Motor neuron (in vitro differentiated cells): ENCODE results near the gene BCKDK. TPM values are rescaled to one million over a fixed set of nuclear protein-coding genes. Genes with fewer than 3 reads are reported as not detected.
"Not testable (repeated sequence)": the region's sequence is repeated elsewhere in the genome, so short reads cannot be mapped to it uniquely, and the experiment has no call there.

Source experiments
- ATAC-seq, 8 experiments: fragments of 200-7000 bp; cut with Tn5 transposase; replicated peaks in 6 of 8; 2 replicates each; pipeline ENCODE4 v1.8.0; 2021; ENCODE audit warnings: mild to moderate bottlenecking in 8 of 8, moderate library complexity in 8 of 8
- H3K27ac ChIP-seq, 2 donors: fragments of 250-450 bp; sonication (Bioruptor Pico); 2 replicates each; pipeline ENCODE4 v1.9.0; 2021; ENCODE audit warnings: antibody characterized with exemption in 2 of 2, mild to moderate bottlenecking in 2 of 2, moderate library complexity in 1 of 2
- H3K4me1 ChIP-seq, 2 donors: fragments of 250-450 bp; sonication (Bioruptor Pico); replicated peaks in 1 of 2; 2 replicates each; pipeline ENCODE4 v1.6.1; 2021; ENCODE audit warnings: antibody characterized with exemption in 2 of 2, mild to moderate bottlenecking in 2 of 2, moderate library complexity in 1 of 2
- H3K4me3 ChIP-seq, 5 donors: fragments of 250-450 bp; sonication (Bioruptor Pico); 2 replicates each; pipeline ENCODE4 v1.9.0; 2021; ENCODE audit warnings: antibody characterized with exemption in 5 of 5, mild to moderate bottlenecking in 5 of 5, moderate library complexity in 4 of 5
- WGBS, 10 experiments: fragments of 450-650 bp; shearing (Covaris generic); methylation state at CpG; one replicate each; pipeline ENCODE4 v1.0.0; 2022; 5-methylcytosine and 5-hydroxymethylcytosine counted together
- in situ Hi-C, 9 experiments: fragments of 400-800 bp; cut with MboI; loops; one replicate each; pipeline ENCODE4 v1.15.0; 2021; ENCODE audit warnings: low sequenced_read_pairs in 9 of 9, low pct_unique_long_range_greater_than_20kb in 2 of 9; ENCODE audit not compliant: unreplicated experiment in 9 of 9
- total RNA-seq, 8 experiments: library from RNA; unstranded; fragments of 300-600 nt; gene quantifications; 2 replicates each; pipeline versions ENCODE4 v1.2.3 to v1.2.4, GENCODE V29; 2022

Gene BCKDK
- total RNA-seq, 8 experiments from 2014 or later: 14.1 to 46.8 (median 19.6) TPM

DNA sequence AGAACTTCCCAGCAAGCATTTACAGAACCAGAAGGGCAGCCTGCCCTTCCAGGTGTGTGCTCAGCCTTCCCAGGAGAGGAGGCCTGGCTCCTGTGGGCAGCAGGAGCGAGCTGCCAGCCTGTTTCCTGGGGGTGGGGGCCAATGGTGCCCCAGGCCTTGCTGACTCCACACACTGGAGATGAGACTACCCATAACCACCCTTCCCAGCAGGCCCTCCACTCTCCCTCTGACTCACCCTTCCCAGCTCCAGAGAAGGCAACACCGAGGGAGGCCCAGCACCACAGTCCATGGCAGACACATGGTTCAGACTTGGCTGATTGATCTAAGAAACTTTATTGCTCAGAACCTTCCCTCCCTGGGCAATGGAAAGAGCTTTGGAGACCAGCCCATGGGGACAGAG lies 17.6 kb upstream of the BCKDK start:
- ATAC-seq: peak in 1 of 8 experiments; percentile 3
- peaks cover 5% of the 10 kb centered on the region in 2 donors for H3K4me1 ChIP-seq
- 17 to 100% (median 80%) methylated on average over 1 of the region's 2 CpGs; no CpG with 5 or more reads in 6 of the 10 experiments for WGBS, 10 experiments
- H3K27ac ChIP-seq: no peak overlapping the region
- H3K4me3 ChIP-seq: no peak overlapping the region
- in situ Hi-C loops: no loop called here

DNA sequence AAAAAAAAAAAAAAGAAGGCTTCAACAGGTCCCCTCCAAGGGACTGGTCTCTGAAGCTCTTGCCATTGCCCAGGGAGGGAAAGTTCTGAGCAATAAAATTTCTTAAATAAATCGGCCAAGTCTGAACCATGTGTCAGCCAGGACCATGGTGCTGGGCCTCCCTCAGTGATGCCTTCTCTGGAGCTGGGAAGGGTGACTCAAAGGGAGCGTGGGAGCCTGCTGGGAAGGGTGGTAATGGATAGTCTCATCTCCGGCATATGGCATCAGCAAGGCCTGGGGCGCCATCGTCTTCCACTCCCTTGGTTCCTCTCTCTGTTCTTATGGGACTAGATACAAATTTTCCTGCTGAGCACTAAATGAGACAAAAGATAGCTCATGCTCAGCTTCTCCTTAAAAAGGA lies 15.9 kb upstream of the BCKDK start:
- Histone ChIP-seq H3K4me1 (peaks cover 5% of the 10 kb centered on the region in 2 donors), H3K4me3 (peak overlapping the region in 1 of 5 donors; percentile 70), H3K27ac (no peak overlapping the region)
- peak in 1 of 8 experiments; percentile 17 for ATAC-seq
- in situ Hi-C loops: no loop called here
- 11 to 85% (median 72%) methylated on average over 1 to 4 of the region's 5 CpGs; no CpG with 5 or more reads in 6 of the 10 experiments for WGBS, 10 experiments

DNA sequence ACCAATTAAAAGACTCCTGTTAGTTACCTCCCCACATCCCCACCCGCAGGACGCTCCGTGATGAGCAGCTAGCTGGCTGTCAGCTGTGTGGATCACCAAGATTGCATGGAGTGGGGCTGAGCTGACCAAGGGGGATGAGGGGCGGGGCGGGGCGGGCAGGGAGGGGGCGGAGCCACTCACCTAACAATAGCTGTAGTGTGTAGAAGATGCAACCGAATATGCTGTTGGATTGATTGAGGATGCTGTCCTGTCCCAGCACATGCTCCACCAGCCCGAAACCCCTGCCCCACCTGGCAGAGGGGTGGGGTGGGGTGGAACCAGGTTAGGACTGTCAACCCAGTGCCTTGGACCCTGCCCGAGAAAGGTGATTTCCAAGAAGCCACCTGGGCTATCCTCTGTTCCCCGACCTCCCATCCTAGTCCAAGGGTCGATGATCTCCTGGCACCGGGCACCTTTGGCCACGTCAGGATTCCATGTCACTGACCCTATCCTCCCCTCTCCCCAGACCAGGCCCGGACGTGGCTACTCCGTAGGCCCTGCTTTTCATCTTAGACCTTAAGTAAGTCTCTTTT lies 15.0 kb upstream of the BCKDK start:
- in situ Hi-C loops: no loop called here
- ATAC-seq: peak in 6 of 8 experiments; percentile 3 to 60 (median 54)
- 0 to 40% (median 10%) methylated on average over 1 to 9 of the region's 17 CpGs; no CpG with 5 or more reads in 3 of the 10 experiments for WGBS, 10 experiments

DNA sequence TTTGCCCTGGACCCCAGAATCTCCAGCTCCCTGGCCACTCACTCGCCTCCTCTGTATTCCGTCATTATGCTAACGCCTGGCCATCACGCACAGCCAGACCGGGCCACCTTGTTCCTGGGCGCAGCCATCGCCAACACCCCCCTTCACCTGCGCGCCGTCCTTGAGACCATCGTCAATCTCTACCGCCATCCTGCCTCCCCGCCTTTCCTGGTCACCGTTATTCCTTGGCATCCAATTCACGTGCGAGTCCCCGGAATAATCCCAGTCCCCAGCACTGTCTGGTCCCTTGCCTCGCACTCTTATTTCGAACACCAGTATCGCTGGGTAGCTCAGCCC lies 14.1 kb upstream of the BCKDK start:
- ATAC-seq: peak; percentile 5 to 30 (median 16)
- in situ Hi-C loops: no loop called here
- peak overlapping the region; percentile 77 to 81 for H3K27ac ChIP-seq
- peaks cover 5% of the 10 kb centered on the region in 2 donors for H3K4me1 ChIP-seq
- H3K4me3 ChIP-seq: peak overlapping the region; percentile 60 to 70 (median 65)
- WGBS, 10 experiments: 0% methylated on average over 1 to 14 of the region's 20 CpGs; no CpG with 5 or more reads in 3 of the 10 experiments

More for the DNA sequence above, 15.0 kb upstream of the BCKDK start:
- peaks cover 5% of the 10 kb centered on the region in 2 donors for H3K4me1 ChIP-seq
- H3K27ac ChIP-seq: peak overlapping the region; percentile 27 to 81
- peak overlapping the region; percentile 60 to 70 (median 65) for H3K4me3 ChIP-seq

DNA sequence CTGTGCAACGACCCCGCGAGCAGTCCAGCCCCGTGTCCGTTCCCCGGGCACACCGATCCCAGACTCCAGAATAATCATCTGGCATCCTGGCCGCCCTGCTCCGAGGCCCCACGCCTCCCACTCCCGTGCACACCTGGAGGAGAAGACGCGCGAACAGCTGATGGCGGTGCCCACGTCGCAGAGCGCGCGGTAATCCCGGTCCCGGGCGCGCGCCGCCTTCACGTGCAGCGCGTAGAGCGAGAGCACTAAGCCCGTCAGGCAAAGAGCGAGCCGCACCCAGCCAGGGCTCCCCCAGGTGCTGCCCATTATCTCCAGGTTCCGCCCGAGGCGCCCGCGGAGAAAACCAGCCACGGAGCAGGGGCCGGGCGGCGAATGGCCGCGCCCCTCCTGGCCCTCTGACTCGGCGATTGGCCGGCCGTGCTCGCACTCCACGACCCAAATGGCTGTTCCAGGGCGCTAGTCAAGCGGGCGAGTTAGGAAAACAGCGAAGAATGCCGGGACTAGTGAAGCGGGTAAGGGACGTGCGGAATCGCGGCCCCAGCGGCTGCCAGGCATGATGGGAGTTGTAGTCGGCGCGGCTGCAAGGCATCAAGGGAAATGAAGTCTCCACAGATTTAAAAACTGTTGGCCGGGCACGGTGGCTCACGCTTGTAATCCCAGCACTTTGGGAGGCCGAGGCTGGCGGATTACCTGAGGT lies 13.6 kb upstream of the BCKDK start, which contains the start of gene VKORC1:
TSS of gene VKORC1 (minus strand) at position 374 of the 697 bp plus-strand sequence. CDS start at position 306, 68 bp downstream.
- peak within 1 kb of the TSS; percentile 77 to 81 for H3K27ac ChIP-seq
- peak; percentile 88 to 97 (median 92) for ATAC-seq
- peaks cover 5% of the 10 kb centered on the region in 2 donors for H3K4me1 ChIP-seq
- H3K4me3 ChIP-seq: peak within 1 kb of the TSS; percentile 60 to 70 (median 65)
- WGBS, 10 experiments: 0% methylated on average over 3 to 29 of the region's 69 CpGs; no CpG with 5 or more reads in 5 of the 10 experiments
- in situ Hi-C loops: no loop called here

DNA sequence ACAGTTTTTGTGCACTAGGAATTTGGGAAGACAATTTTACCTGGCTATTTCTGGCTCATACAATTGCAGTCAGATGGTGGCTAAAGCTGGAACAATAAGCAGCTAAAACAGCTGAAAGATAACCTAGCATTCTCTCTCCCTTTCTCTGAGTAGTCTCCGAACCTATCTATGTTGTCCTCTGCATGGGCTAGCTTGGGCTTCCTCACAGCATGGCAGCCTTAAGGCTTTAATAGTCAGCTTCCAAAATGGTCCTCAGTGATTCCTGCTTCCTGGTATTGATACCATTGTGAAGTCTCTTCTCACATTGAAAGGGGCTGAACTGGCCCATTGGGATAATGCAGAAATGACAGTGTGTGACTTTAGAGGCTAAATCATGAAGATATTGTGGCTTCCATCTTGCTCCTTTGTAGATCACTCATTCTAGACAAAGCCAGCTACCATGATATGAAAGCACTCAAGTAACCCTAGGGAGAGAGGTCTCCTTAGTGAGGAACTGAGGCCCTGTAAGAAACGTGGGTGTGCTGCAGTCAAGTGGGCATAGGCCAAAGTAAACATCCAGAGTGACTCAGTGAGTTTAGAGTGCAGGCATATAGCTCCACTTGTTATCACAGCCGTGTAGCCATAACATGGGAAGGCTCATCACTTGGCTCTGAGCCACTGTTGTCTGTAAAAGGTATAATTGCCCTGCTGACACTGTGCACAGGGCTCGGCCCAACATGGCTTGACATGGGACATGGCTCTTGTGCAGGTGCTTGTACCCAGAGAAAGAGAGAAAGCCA lies 8.1 kb upstream of the BCKDK start:
- no peak for ATAC-seq
- in situ Hi-C loops: no loop called here
- no peak overlapping the region for H3K27ac ChIP-seq
- no peak overlapping the region for H3K4me3 ChIP-seq
- 0 to 83% (median 45%) methylated on average over 1 to 4 of the region's 4 CpGs for WGBS, 10 experiments
- no peaks in the 10 kb centered on the region for H3K4me1 ChIP-seq

DNA sequence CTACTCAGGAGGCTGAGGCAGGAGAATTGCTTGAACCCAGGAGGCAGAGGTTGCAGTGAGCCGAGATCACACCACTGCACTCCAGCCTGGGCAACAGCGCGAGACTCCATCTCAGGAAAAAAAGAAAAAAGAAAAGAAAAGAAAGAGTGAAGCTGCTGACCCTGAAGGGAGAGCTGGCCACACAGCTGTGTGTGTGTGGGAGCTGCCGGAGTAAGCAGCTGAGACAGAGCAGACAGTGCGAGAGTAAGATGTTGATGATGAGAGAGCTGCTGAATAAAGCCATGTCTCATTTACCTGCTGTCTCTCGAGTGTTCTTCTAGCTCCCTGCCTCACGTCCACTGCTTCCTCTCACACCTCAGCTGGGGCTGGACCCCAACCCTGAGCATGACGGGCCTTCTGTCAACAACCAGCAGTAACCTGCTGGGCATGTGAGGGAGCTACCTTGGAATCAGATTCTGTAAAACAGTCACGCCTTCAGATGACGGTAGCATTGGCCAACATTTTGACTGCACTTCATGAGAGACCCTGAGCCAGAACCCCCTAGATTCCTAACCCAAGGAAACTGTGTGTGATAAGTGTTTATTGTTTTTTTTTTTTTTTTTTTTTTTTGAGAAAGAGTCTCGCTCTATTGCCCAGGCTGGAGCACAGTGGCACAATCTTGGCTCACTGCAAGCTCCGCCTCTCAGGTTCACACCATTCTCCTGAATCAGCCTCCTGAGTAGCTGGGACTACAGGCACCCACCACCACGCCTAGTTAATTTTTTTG lies 7.1 kb upstream of the BCKDK start:
- in situ Hi-C loops, ATAC-seq, H3K4me1 ChIP-seq, H3K27ac ChIP-seq, H3K4me3 ChIP-seq: not testable (repeated sequence)
- WGBS, 10 experiments: 40 to 100% (median 60%) methylated on average over 1 to 7 of the region's 13 CpGs; no CpG with 5 or more reads in 4 of the 10 experiments

DNA sequence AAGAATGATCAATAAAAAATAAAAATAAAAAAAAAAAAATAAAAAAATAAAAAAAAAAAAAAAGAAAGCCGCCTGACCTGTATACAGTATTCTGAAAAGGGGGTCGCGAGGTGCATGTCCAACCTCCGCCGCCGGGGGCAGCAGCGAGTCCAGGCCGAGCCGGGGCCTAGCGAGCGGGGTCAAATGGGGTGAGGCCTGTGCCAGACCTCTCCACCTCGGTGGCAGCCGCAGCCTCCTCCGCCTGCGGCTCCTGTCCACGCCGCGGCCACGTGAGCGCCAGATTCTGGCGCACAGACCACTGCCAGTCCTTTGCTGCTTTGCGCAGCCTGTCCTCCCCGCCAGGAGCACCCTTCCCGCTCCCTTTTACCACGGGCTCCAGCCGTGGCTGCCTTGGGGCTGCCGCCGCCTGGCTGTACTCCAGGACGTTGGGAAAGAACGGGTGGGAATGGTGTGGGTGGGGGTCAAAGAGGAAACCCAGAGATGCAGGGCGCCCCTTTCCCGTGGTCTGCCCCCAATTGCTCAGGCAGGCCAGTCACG lies 2.4 kb upstream of the BCKDK start:
- Histone ChIP-seq H3K27ac (no peak overlapping the region), H3K4me3 (no peak overlapping the region), H3K4me1 (peaks cover 6 to 10% of the 10 kb centered on the region in 2 donors)
- WGBS, 10 experiments: 0 to 80% (median 11%) methylated on average over 1 to 24 of the region's 33 CpGs; no CpG with 5 or more reads in 5 of the 10 experiments
- in situ Hi-C loops: no loop called here
- ATAC-seq: peak in 3 of 8 experiments; percentile 44 to 69 (median 57)

DNA sequence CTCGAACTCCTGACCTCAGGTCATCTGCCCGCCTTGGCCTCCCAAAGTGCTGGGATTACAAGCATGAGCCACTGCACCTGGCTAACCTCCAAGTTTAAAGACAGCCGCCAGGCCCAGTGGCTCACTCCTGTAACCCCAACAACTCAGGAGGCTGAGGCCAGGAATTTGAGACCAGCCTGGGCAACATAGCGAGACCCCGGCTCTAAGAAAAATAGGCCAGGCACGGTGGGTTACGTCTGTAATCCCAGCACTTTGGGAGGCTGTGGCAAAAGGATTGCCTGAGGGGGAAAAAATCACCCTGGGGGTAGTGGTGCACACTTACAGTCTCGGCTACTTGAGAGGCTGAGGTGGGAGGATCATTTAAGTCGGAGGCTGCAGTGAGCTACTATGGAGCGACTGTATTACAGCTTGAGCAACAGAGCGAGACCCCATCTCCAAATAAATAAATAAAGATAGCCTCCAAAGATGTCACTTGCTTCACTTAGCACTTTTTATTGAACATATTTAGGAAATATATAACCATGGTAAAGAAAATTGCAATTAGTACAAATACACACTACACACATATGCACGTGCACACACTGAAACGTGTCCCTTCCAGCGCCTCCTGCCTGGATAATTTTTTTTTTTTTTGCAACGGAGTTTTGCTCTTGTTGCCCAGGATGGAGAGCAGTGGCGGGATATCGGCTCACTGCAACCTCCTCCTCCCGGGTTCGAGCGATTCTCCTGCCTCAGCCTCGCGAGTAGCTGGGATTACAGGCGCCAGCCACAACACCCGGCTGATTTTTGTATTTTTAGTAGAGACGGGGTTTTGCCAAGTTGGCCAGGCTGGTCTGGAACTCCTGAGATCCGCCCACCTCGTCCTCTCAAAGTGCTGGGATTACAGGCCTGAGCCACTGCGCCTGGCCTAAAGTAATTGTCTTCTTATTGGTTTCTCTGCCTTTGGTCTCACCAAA lies 1.4 kb upstream of the BCKDK start:
- in situ Hi-C loops: no loop called here
- Histone ChIP-seq H3K4me3 (no peak overlapping the region), H3K27ac (no peak overlapping the region), H3K4me1 (peaks cover 6 to 10% of the 10 kb centered on the region in 2 donors)
- no peak for ATAC-seq
- WGBS, 10 experiments: 67 to 100% (median 90%) methylated on average over 1 to 15 of the region's 28 CpGs

DNA sequence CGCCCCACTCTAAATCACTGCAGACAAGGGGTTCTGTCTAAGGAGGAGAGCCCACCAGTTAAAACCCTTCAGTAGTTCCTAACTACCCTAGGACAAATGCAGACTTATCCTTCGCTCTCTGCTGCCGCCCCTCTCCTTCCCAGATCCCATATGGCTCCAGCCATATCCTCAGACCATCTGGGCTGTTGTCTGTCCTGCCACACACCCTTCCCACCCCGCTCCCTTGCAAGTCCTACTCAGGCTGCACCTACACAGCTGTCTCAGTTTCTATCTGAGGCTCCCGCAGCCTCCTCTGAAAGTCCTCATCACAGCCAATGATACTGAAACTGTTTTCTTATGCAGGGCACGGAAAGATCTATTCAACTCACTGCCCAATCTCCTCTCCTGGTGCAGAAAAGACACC lies 720 bp upstream of the BCKDK start:
- H3K4me3 ChIP-seq: peak overlapping the region in 1 of 5 donors; percentile 98

DNA sequence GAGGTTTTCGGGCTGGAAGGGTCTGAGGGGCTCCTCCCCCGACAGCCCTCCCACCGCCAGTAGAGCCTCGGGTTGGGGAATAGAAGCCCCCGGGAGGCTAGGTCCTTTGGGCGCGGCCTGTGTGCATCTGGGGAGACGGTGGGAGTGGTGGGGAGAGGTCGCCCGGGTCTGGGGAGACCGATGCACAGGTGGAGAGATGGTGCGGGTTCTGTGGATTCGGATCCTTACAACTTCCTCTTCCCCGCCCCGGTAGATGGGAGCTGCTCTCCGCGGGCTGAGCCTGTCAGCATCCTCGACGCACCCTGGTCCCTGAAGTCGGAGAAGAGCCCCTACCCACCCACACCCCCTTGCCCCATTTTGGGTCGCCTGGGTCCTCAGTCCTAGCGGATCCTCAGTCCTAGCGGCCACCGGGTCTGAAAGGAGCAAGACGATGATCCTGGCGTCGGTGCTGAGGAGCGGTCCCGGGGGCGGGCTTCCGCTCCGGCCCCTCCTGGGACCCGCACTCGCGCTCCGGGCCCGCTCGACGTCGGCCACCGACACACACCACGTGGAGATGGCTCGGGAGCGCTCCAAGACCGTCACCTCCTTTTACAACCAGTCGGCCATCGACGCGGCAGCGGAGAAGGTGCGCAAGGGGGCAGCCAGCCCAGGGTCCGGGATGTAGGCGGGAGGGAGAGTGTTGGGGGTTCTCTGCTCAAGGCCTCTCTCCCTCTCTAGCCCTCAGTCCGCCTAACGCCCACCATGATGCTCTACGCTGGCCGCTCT lies 790 bp downstream of the BCKDK start:
- Histone ChIP-seq H3K27ac (peak overlapping the region in 1 of 2 donors; percentile 71), H3K4me1 (peaks cover 6 to 10% of the 10 kb centered on the region in 2 donors), H3K4me3 (peak overlapping the region; percentile 94 to 99 (median 98))
- 56 to 100% (median 84%) methylated on average over 1 to 9 of the region's 57 CpGs; no CpG with 5 or more reads in 6 of the 10 experiments for WGBS, 10 experiments
- no peak for ATAC-seq
- in situ Hi-C loops: no loop called here

More for the DNA sequence above, 720 bp upstream of the BCKDK start:
- peak in 1 of 8 experiments; percentile 29 for ATAC-seq
- 55 to 100% (median 80%) methylated on average over 1 to 5 of the region's 6 CpGs; no CpG with 5 or more reads in 3 of the 10 experiments for WGBS, 10 experiments
- H3K4me1 ChIP-seq: peaks cover 6 to 10% of the 10 kb centered on the region in 2 donors
- in situ Hi-C loops: no loop called here
- H3K27ac ChIP-seq: no peak overlapping the region
